Measurements from ENCODE around the gene HAGHL. TPM values are rescaled to one million over a fixed set of nuclear protein-coding genes. Genes with fewer than 3 reads are reported as not detected.

HAGHL gene

GRCh38 chr16:778447-778846, 51.5 kb downstream of the HAGHL start:
- H3K4me1 ChIP-seq (ENCODE audit: control insufficient read depth, insufficient read depth, low read length) = peaks cover 1% of the 10 kb centered on the region
- peaks cover 31% of the 10 kb centered on the region for H3K27me3 ChIP-seq (ENCODE audit: control insufficient read depth, insufficient read depth, low read length)
- H3K4me2 ChIP-seq (ENCODE audit: low read length) = no peak overlapping the region
- H3K4me3 ChIP-seq (ENCODE audit: low read length) = no peak overlapping the region
- H3K9me3 ChIP-seq (replicated peaks; ENCODE audit: low read length) = no peaks in the 10 kb centered on the region
- no peaks in the 10 kb centered on the region for H3K36me3 ChIP-seq (ENCODE audit: insufficient read depth, low read length)
- H3K9ac ChIP-seq (ENCODE audit: low read depth, low read length) = no peak overlapping the region

DNA sequence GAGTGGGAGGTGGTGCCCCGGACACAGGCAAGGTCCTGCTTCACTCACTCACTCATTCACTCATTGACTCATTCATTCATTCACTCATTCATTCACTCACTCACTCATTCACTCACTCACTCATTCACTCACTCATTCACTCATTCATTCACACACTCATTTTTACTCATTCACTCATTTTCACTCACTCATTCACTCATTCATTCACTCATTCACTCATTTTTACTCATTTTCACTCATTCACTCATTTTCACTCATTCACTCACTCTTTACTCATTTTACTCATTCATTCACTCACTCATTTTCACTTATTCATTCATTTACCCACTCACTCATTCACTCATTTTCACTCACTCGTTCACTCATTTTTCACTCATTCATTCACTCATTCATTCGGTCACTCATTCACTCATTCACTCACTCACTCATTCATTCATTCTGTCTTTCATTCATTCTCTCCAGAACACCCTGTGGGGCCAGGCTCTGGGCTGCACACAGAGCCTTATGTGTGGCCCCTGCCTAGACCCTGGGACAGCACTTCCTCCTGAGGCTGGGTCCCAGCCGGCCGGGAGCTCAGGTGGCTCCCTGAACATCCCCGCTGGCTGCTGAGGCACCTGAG, 52.1 kb downstream of the HAGHL start:
- H3K4me1 ChIP-seq (ENCODE audit: control insufficient read depth, insufficient read depth, low read length) = peaks cover 7% of the 10 kb centered on the region
- H3K27me3 ChIP-seq (ENCODE audit: control insufficient read depth, insufficient read depth, low read length) = peaks cover 33% of the 10 kb centered on the region
- H3K9ac ChIP-seq (ENCODE audit: low read depth, low read length) = no peak overlapping the region
- no peak overlapping the region for H3K4me3 ChIP-seq (ENCODE audit: low read length)
- H3K36me3 ChIP-seq (ENCODE audit: insufficient read depth, low read length) = no peaks in the 10 kb centered on the region
- no peaks in the 10 kb centered on the region for H3K9me3 ChIP-seq (replicated peaks; ENCODE audit: low read length)
- no peak overlapping the region for H3K4me2 ChIP-seq (ENCODE audit: low read length)

Small RNAs within 50 kb of the gene (small RNA-seq; reads per million reads assigned to genes)
- gene MIR662 = not detected
